Rectal smooth muscle tissue (tissue), 1 donor: Measurements from ENCODE around the gene GALNT14.

ENCODE experiments used
- H3K27ac ChIP-seq: one replicate; pipeline ENCODE4 v1.7.0; 2013; ENCODE audit warnings: low read depth, low read length, inconsistent platforms
- H3K27me3 ChIP-seq: one replicate; pipeline ENCODE4 v1.7.0; 2013; ENCODE audit warnings: low read length; ENCODE audit not compliant: control insufficient read depth, insufficient read depth
- H3K36me3 ChIP-seq: one replicate; pipeline ENCODE4 v1.7.0; 2013; ENCODE audit warnings: low read length; ENCODE audit not compliant: control insufficient read depth, insufficient read depth
- H3K4me1 ChIP-seq: one replicate; pipeline ENCODE4 v1.7.0; 2013; ENCODE audit warnings: low read length; ENCODE audit not compliant: control insufficient read depth, insufficient read depth
- H3K4me3 ChIP-seq: one replicate; pipeline ENCODE4 v1.7.0; 2013; ENCODE audit warnings: low read length
- H3K9ac ChIP-seq: one replicate; pipeline ENCODE4 v1.7.0; 2013; ENCODE audit warnings: low read length

GALNT14 gene

DNA sequence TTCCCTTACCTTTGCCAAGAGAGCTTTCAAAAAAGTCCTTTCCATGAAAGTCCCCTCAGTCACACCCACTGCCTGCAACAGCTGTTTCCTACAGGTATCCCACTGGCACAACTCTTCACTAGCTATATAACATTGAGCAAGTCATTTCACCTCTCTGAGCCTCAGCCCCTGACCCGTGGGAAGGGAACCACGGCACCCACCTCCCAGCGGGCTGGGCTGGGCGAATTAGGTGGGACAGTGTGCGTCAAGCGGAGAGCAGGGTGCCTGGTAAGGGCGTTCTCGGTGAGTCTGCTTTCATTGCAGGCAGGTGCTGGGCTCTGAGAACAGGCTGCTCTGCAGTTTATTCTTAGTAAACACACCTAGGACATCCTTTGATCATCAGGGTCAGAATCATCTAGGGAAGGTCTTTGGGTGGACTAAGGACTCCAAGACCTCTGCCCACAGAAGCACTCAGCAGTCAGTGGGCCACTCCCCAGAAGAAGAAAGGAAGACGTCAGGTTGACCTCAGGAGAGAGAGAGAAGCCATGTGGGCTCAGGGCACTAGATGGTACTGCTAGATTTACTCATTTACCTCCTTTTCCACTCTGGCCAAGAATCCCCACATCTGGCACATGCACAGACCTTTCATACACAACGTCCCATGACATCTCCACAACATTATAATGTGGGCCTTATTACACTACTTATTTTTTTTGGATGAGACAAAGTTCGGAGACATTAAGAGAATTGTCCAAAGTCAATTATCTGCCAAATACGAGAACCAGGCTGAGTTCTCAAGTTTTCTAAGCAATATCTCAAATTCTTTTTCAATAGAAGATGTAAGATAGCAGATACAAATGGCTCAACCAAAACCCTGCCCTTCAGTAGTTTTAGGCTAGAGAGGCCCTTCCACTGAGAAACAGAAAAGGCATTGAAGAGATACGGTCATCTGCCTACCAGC is 79.9 kb downstream of the GALNT14 start:
- no peak overlapping the region for H3K4me3 ChIP-seq
- H3K4me1 ChIP-seq, result no peaks in the 10 kb centered on the region
- no peaks in the 10 kb centered on the region for H3K36me3 ChIP-seq
- H3K27ac ChIP-seq, result no peak overlapping the region
- H3K9ac ChIP-seq, result no peak overlapping the region
- no peaks in the 10 kb centered on the region for H3K27me3 ChIP-seq

DNA sequence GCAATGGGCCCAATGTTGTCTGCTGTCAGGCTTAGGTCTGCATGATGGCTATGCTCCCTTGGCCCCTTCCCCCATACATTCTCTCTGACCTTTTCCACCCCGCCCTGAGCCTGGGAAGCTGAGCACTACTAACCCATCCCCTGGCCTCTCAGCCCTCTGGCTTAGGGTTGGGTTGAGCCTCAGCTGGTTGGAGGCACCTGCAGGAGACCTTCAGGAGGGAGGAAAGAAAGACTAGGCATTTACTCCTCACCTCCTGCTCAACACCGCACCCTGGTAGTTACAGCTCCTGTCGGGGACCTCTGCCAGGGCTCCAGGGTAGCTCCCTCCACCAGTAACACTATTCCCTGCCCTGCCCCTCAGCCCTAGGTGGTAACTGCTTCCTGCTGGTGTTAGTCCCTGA is 80.5 kb downstream of the GALNT14 start:
- Histone ChIP-seq H3K9ac (no peak overlapping the region), H3K36me3 (no peaks in the 10 kb centered on the region), H3K4me3 (no peak overlapping the region), H3K27me3 (no peaks in the 10 kb centered on the region), H3K27ac (no peak overlapping the region), H3K4me1 (no peaks in the 10 kb centered on the region)

DNA sequence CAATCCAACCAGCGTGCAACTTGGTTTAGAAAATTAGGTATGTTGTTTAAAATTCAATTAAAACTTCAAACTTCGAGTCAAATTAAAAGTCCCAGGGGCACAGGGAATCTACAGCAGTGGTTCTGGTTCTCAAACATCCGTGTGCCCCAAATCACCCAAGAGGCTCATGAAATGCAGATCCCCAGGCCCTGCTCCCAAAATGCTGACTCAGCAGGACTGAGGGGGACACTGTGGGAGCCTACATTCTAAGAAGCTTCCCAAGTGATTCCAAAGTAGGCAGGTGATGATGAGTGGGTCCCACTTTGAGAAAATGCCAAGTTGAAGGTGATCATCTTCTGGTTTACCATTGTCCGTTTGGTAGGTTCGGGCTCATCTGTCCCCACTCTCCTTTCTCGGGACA is 82.3 kb downstream of the GALNT14 start:
- no peak overlapping the region for H3K27ac ChIP-seq
- no peak overlapping the region for H3K4me3 ChIP-seq
- no peaks in the 10 kb centered on the region for H3K4me1 ChIP-seq
- no peaks in the 10 kb centered on the region for H3K36me3 ChIP-seq
- no peaks in the 10 kb centered on the region for H3K27me3 ChIP-seq
- H3K9ac ChIP-seq, result no peak overlapping the region

DNA sequence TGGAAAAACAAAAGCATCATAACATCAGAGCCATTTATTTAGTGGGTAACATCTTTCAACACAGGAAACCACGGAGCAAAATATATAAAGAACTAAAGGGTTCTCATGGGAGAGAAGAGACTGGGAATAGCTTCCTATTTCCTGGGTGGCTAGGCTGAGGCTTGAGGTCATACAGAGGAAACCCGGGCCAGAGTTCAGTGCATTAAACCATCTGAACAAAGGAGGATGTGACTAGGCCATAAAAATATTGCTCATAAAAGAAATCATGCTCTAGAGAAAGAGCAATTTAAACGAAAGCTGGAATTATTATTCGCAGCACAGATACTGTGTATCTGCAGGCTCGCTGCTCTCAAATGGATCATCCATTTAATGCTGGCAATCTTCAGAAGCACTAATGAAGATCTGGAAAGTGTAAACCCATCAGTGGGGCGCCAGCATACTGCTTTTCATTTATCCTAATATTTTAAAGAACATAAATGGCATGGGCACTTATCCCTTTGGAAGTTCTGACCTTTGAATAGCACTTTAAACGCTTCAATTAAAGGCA is 83.3 kb downstream of the GALNT14 start:
- Histone ChIP-seq H3K27me3 (no peaks in the 10 kb centered on the region), H3K36me3 (no peaks in the 10 kb centered on the region), H3K9ac (no peak overlapping the region), H3K4me1 (no peaks in the 10 kb centered on the region), H3K4me3 (no peak overlapping the region), H3K27ac (no peak overlapping the region)

DNA sequence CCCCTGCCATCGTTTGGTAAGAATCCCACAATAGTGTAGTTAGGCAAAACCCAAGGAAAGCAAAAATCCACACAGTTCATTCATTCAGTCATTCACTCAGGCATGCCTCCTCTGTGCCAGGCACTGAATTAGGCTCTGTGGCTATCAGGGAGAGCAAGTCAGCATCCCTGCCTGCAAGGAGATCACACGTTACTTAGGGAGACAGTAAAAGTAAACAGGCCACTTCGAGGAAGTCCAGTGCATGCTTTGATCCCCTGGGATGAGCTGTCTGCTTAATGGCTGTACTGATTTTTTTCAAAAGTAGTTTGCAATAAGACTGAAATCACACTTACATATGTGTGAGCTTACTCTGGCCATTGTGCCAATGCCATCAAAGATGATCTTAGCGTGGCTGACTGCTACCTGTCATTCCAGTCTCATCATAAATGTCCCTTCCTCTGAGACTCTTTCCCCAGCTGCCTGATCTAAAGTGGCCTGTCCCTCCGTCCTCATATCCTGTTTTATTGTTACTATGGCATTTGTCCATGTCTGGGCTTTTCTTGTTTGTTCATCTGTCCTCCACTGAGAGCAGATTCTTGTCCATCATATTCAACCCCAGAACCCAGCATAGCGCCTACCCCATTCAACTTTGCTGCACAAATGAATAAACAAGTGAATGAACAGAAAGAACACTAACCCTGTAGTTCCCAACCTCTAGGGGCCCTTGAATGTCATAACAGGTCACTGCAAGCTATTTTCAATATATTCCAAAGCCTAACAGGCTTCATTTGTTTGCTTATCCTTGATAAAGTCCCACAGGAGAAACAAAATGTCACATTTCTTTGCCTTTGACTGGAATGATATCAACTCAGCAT is 84.1 kb downstream of the GALNT14 start:
- H3K36me3 ChIP-seq, result no peaks in the 10 kb centered on the region
- no peak overlapping the region for H3K4me3 ChIP-seq
- no peaks in the 10 kb centered on the region for H3K27me3 ChIP-seq
- no peak overlapping the region for H3K9ac ChIP-seq
- H3K4me1 ChIP-seq, result no peaks in the 10 kb centered on the region
- H3K27ac ChIP-seq, result no peak overlapping the region

DNA sequence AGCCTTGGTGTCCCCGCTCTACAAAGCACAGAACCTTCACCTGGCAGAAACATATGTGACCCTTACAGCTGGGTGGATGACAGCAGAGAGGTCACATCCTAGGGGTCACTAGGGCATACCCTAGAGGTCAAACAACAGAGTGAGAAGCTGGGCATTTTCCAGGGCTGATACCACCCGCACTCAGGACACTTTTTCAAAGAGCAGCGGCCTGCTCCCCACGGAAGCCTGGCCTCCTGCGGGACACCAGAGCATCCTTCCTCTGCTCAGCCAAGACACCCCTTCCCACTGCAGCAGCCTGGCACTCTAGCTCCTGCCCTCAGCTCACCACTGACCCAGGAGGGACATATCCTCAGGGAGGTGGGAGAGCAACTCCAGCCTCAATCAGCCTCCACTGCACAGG is 86.0 kb downstream of the GALNT14 start:
- Histone ChIP-seq H3K9ac (no peak overlapping the region), H3K27me3 (no peaks in the 10 kb centered on the region), H3K36me3 (no peaks in the 10 kb centered on the region), H3K4me3 (no peak overlapping the region), H3K27ac (no peak overlapping the region), H3K4me1 (no peaks in the 10 kb centered on the region)

DNA sequence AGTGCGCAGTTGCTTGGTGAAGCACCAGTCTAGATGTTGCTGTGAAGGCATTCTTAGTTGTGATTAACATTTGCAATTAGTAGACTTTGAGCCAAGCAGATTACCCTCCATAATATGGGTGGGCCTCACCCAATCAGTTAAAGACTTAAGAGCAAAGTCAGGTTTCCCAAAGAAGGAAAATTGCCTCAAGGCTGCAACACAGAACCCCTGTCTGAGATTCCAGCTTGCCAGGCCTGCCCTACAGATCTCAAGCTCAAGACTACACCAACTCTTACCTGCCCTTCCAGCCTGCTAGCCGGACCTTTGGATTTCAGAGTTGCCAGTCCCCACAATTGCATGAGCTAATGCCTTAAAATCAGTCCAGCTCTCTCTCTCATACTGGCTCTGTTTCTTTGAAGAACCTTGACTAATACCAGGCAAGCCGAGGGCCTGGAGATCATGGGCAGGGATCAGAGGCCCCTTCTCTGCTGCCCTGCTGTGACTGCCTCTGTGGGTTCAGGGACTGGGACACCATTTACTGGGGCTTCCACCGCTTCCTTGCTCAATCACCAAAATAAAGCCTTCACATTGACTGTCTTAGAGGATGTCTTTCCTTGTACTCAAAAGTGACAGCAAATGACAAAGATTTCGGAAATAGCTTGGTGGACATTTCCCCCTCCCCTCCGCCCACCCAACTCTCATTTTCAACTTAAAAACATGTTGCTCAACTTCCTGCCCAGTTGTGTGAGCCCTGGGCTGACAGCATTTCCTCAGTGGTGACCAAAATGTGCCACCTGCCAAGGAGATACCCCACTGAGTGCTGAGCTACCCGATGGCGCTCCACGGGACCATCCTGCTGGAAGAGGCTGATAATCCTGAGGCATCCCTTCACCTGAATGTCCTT is 86.7 kb downstream of the GALNT14 start:
- Histone ChIP-seq H3K36me3 (no peaks in the 10 kb centered on the region), H3K4me3 (no peak overlapping the region), H3K27ac (no peak overlapping the region), H3K9ac (no peak overlapping the region), H3K27me3 (no peaks in the 10 kb centered on the region), H3K4me1 (no peaks in the 10 kb centered on the region)

DNA sequence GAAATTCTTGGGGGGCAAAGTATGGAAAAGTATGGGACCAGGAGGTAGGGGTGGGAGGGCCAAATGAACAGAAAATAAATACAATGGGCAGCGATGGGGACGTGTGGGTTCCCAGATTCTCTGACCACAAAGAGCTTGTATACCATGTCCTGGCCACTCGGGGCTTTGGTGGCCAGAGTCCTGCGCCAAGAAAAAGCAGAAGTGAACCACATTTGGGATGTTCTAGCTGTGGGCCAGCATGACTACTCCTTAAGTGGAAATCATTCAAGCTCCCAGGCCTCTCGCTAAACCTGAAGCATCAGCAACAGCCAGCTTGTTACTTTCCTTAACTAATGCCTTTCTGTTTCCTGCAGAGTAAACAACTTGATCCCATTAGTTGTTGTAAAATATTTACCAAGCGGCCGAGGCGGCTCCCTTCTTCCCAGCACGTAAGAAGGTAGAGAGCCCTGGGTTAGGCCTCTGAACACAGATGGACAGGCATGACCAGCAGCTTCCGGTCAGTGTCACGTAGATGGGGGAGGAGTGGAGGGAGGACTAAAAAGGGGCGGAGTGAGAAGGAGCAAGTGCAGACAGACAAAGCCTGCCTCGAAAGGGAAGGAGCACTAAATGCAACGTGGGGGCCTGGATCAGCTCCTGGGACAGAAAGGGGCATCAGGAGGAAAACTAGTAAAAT is 88.2 kb downstream of the GALNT14 start:
- Histone ChIP-seq H3K4me3 (no peak overlapping the region), H3K36me3 (no peaks in the 10 kb centered on the region), H3K4me1 (no peaks in the 10 kb centered on the region), H3K27me3 (no peaks in the 10 kb centered on the region), H3K27ac (no peak overlapping the region), H3K9ac (no peak overlapping the region)

DNA sequence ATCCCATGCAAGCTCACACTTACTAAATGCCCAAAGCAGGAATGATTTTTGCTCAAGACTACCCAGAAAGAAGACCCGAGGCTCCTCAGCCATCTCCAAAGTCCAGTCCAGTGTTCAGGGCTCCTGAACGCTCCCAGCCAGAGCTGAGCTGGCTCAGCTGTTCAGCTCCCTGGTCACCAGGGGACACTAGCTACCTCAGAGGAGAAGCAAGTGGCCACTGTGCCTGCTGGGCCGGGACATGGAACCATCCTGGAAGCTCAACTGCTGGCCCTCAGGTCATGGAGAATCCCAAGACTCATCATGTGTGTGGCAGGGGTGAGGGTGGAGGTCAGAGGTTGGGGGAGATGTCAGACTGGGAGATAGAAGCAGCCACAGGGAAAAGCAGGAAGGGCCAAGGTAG is 89.0 kb downstream of the GALNT14 start:
- no peak overlapping the region for H3K9ac ChIP-seq
- no peaks in the 10 kb centered on the region for H3K27me3 ChIP-seq
- no peaks in the 10 kb centered on the region for H3K36me3 ChIP-seq
- H3K4me3 ChIP-seq, result no peak overlapping the region
- no peak overlapping the region for H3K27ac ChIP-seq
- no peaks in the 10 kb centered on the region for H3K4me1 ChIP-seq

DNA sequence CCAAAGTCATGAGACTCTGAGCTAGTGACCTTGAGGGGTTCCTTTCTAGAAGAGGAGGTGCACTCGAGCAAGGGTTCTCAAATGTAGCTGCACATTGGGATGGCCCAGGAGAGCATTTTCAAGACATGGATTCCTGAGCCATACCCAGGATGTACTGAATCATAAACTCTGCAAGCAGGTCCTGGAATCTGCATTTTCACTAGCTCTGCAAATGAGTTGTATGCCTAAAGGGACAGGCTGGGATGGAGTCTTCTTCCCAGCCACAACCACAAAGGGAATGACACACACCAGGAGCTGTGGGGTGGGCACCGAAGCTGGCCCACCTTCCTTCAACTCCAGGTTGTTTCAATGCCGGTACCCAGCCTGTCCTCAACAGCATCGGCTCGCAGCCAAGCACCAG is 90.6 kb downstream of the GALNT14 start:
- Histone ChIP-seq H3K9ac (no peak overlapping the region), H3K27me3 (no peaks in the 10 kb centered on the region), H3K27ac (no peak overlapping the region), H3K4me3 (no peak overlapping the region), H3K4me1 (no peaks in the 10 kb centered on the region), H3K36me3 (no peaks in the 10 kb centered on the region)

DNA sequence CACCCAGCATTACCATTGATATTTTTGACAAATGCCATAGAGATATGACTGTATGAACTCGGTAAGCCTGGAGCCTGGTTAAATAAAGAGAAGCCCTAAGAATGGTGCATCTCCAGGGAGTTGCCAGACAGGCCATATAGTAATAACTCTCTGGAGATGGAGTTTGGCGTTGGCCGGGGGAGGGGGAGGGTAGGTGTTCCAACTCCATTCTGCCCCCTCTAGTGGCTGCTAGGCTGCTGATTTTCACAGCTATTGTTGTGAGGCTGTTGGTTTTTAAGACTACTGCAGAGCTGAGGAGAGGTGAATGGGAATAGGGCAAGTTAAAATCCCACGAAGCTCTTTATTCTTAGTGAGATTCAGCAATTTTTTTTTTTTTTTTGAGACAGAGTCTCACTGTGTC is 99.9 kb downstream of the GALNT14 start:
- no peak overlapping the region for H3K9ac ChIP-seq
- no peak overlapping the region for H3K27ac ChIP-seq
- no peaks in the 10 kb centered on the region for H3K27me3 ChIP-seq
- no peaks in the 10 kb centered on the region for H3K36me3 ChIP-seq
- H3K4me3 ChIP-seq, result no peak overlapping the region
- H3K4me1 ChIP-seq, result no peaks in the 10 kb centered on the region
